ENCODE data around the gene SLC50A1.

SLC50A1 gene

GRCh38 chr1:155131856-155132255, 3.8 kb upstream of the SLC50A1 start:
- TF ChIP-seq ZNF274 (IDR thresholded peaks at IDR 0.05; ENCODE audit: low read depth, low read length) (no peak), YY1 (IDR thresholded peaks at IDR 0.05; ENCODE audit: insufficient read depth, insufficient read length) (no peak), SUZ12 (IDR thresholded peaks at IDR 0.05; ENCODE audit: extremely low read depth, insufficient read depth, insufficient read length) (no peak)
- H3K36me3 ChIP-seq (ENCODE audit: insufficient read depth, insufficient read length, low read length) = peaks cover 31% of the 10 kb centered on the region
- H3K9ac ChIP-seq (ENCODE audit: insufficient read length, low read depth) = no peak overlapping the region
- no peaks in the 10 kb centered on the region for H3K9me3 ChIP-seq (ENCODE audit: insufficient read depth, low read length)
- peaks cover 36% of the 10 kb centered on the region for H3K27me3 ChIP-seq (ENCODE audit: insufficient read depth, insufficient read length)
- H3K4me1 ChIP-seq (ENCODE audit: insufficient read depth, insufficient read length) = peaks cover 34% of the 10 kb centered on the region
- no peak overlapping the region for H3K4me3 ChIP-seq (ENCODE audit: insufficient read length, low read depth)
- no peak for DNase-seq (ENCODE audit: low read depth, low spot score)

GRCh38 chr1:155133799-155134281, 1.8 kb upstream of the SLC50A1 start:
- Histone ChIP-seq H3K9me3 (ENCODE audit: insufficient read depth, low read length) (no peaks in the 10 kb centered on the region), H3K4me1 (ENCODE audit: insufficient read depth, insufficient read length) (peaks cover 28% of the 10 kb centered on the region)

GRCh38 chr1:155134322-155134721, 1.3 kb upstream of the SLC50A1 start:
- Histone ChIP-seq H3K9ac (ENCODE audit: insufficient read length, low read depth) (peak overlapping the region; percentile 92), H3K9me3 (ENCODE audit: insufficient read depth, low read length) (no peaks in the 10 kb centered on the region), H3K4me3 (ENCODE audit: insufficient read length, low read depth) (peak overlapping the region; percentile 64), H3K4me1 (ENCODE audit: insufficient read depth, insufficient read length) (peaks cover 25% of the 10 kb centered on the region), H3K27me3 (ENCODE audit: insufficient read depth, insufficient read length) (peaks cover 13% of the 10 kb centered on the region), H3K36me3 (ENCODE audit: insufficient read depth, insufficient read length, low read length) (peaks cover 50% of the 10 kb centered on the region)
- TF ChIP-seq ZNF274 (IDR thresholded peaks at IDR 0.05; ENCODE audit: low read depth, low read length) (no peak), SUZ12 (IDR thresholded peaks at IDR 0.05; ENCODE audit: extremely low read depth, insufficient read depth, insufficient read length) (no peak), YY1 (IDR thresholded peaks at IDR 0.05; ENCODE audit: insufficient read depth, insufficient read length) (no peak)
- no peak for DNase-seq (ENCODE audit: low read depth, low spot score)

More at GRCh38 chr1:155133799-155134281, 1.8 kb upstream of the SLC50A1 start:
- no peak for DNase-seq (ENCODE audit: low read depth, low spot score)
- H3K27me3 ChIP-seq (ENCODE audit: insufficient read depth, insufficient read length) = peaks cover 18% of the 10 kb centered on the region
- no peak overlapping the region for H3K4me3 ChIP-seq (ENCODE audit: insufficient read length, low read depth)
- peaks cover 48% of the 10 kb centered on the region for H3K36me3 ChIP-seq (ENCODE audit: insufficient read depth, insufficient read length, low read length)
- no peak for TF ChIP-seq SUZ12 (IDR thresholded peaks at IDR 0.05; ENCODE audit: extremely low read depth, insufficient read depth, insufficient read length)
- no peak for TF ChIP-seq YY1 (IDR thresholded peaks at IDR 0.05; ENCODE audit: insufficient read depth, insufficient read length)
- no peak for TF ChIP-seq ZNF274 (IDR thresholded peaks at IDR 0.05; ENCODE audit: low read depth, low read length)
- H3K9ac ChIP-seq (ENCODE audit: insufficient read length, low read depth) = no peak overlapping the region

- DNase-seq (ENCODE audit: low read depth, low spot score) = no peak
Measured at GRCh38 chr1:155134880-155135414, 705 bp upstream of the SLC50A1 start.

GRCh38 chr1:155136748-155137147, 1.1 kb downstream of the SLC50A1 start:
- H3K4me3 ChIP-seq (ENCODE audit: insufficient read length, low read depth) = peak overlapping the region; percentile 38
- H3K9me3 ChIP-seq (ENCODE audit: insufficient read depth, low read length) = no peaks in the 10 kb centered on the region
- peaks cover 7% of the 10 kb centered on the region for H3K27me3 ChIP-seq (ENCODE audit: insufficient read depth, insufficient read length)
- TF ChIP-seq YY1 (IDR thresholded peaks at IDR 0.05; ENCODE audit: insufficient read depth, insufficient read length) (no peak), ZNF274 (IDR thresholded peaks at IDR 0.05; ENCODE audit: low read depth, low read length) (no peak), SUZ12 (IDR thresholded peaks at IDR 0.05; ENCODE audit: extremely low read depth, insufficient read depth, insufficient read length) (no peak)
- peaks cover 40% of the 10 kb centered on the region for H3K36me3 ChIP-seq (ENCODE audit: insufficient read depth, insufficient read length, low read length)
- H3K9ac ChIP-seq (ENCODE audit: insufficient read length, low read depth) = peak overlapping the region; percentile 72
- peaks cover 11% of the 10 kb centered on the region for H3K4me1 ChIP-seq (ENCODE audit: insufficient read depth, insufficient read length)
- DNase-seq (ENCODE audit: low read depth, low spot score) = no peak

More at GRCh38 chr1:155134880-155135414, 705 bp upstream of the SLC50A1 start:
- no peak for TF ChIP-seq ZNF274 (IDR thresholded peaks at IDR 0.05; ENCODE audit: low read depth, low read length)
- TF ChIP-seq YY1 (IDR thresholded peaks at IDR 0.05; ENCODE audit: insufficient read depth, insufficient read length) = no peak
- no peak for TF ChIP-seq SUZ12 (IDR thresholded peaks at IDR 0.05; ENCODE audit: extremely low read depth, insufficient read depth, insufficient read length)
- Histone ChIP-seq H3K4me3 (ENCODE audit: insufficient read length, low read depth) (peak overlapping the region; percentile 64), H3K36me3 (ENCODE audit: insufficient read depth, insufficient read length, low read length) (peaks cover 50% of the 10 kb centered on the region), H3K9ac (ENCODE audit: insufficient read length, low read depth) (peak overlapping the region; percentile 92), H3K9me3 (ENCODE audit: insufficient read depth, low read length) (no peaks in the 10 kb centered on the region), H3K27me3 (ENCODE audit: insufficient read depth, insufficient read length) (peaks cover 8% of the 10 kb centered on the region), H3K4me1 (ENCODE audit: insufficient read depth, insufficient read length) (peaks cover 18% of the 10 kb centered on the region)

- peak overlapping the region; percentile 38 for H3K4me3 ChIP-seq (ENCODE audit: insufficient read length, low read depth)
- H3K27me3 ChIP-seq (ENCODE audit: insufficient read depth, insufficient read length) = peaks cover 7% of the 10 kb centered on the region
- DNase-seq (ENCODE audit: low read depth, low spot score) = no peak
- peak overlapping the region; percentile 72 for H3K9ac ChIP-seq (ENCODE audit: insufficient read length, low read depth)
- H3K9me3 ChIP-seq (ENCODE audit: insufficient read depth, low read length) = no peaks in the 10 kb centered on the region
- TF ChIP-seq ZNF274 (IDR thresholded peaks at IDR 0.05; ENCODE audit: low read depth, low read length) (no peak), YY1 (IDR thresholded peaks at IDR 0.05; ENCODE audit: insufficient read depth, insufficient read length) (no peak), SUZ12 (IDR thresholded peaks at IDR 0.05; ENCODE audit: extremely low read depth, insufficient read depth, insufficient read length) (no peak)
- H3K4me1 ChIP-seq (ENCODE audit: insufficient read depth, insufficient read length) = peaks cover 11% of the 10 kb centered on the region
- peaks cover 36% of the 10 kb centered on the region for H3K36me3 ChIP-seq (ENCODE audit: insufficient read depth, insufficient read length, low read length)
Measured at GRCh38 chr1:155137154-155137949, 1.7 kb downstream of the SLC50A1 start.
